GM19328 (cell line): ENCODE measurements around the gene GABRB1.
"Not testable (repeated sequence)": the region's sequence is repeated elsewhere in the genome, so short reads cannot be mapped to it uniquely, and the experiment has no call there.

Experiments
- ATAC-seq: cut with Tn5 transposase; IDR thresholded peaks from one replicate; pipeline ENCODE4 v1.9.1; 2021; ENCODE audit warnings: mild to moderate bottlenecking, moderate library complexity; ENCODE audit not compliant: unreplicated experiment

The GABRB1 gene

GRCh38 chr4:47275595-47275994 lies 244.2 kb downstream of the GABRB1 start:
- ATAC-seq = no peak

DNA sequence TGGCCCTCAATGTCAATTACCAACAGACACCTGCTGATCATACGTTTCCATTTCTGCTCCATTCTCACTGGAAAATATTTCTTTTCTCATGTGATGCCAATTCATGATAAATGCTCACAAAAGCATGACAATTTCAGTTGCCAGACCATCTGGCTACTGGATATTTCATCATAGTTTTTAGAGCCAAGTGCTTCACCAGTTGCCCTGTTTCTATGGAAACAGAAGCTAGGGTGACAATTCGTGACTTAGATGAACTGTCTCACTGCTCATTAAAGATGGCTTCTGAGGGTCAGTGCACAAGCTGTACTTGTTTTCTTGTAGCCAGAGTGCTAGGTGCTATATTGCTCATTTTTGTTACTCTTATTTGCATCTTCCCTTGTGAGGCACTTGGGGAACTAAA lies 247.3 kb downstream of the GABRB1 start:
- ATAC-seq = no peak

DNA sequence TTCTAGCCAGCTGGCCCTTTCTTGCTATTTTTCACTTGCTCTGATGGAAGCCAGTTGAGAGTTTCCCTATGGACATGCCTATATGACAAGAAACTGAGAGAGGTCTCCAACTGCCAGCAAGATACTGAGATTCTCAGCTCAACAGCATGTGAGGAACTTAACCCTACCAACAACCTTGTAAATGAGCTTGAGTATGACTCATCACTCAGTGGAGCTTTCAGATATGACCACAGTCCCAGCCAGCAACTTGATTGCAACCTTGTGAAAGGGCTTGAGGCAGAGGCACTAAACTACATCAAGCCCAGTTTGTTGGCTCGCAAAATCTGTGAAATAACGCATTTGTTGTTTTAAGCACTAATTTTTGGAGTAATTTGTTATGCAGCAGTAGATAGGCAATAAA lies 256.4 kb downstream of the GABRB1 start:
- ATAC-seq = peak; percentile 58

DNA sequence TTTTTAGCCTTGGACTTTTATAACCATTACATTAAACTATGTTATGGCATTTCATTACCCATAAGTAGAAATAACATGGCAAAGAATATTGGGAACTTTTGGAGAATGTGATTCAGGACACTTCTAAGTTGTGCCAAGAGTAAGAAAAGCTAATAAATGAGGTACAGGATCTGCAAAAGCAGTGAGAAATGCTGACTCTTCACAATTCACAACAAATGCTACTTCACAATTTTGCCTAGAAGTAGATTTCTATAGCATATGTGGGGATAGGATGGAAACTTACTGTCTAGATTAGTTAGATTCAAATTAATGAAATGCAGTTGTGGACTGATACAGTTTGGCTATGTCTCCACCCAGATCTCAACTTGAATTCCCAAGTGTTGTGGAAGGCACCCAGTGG lies 258.4 kb downstream of the GABRB1 start:
- no peak for ATAC-seq

DNA sequence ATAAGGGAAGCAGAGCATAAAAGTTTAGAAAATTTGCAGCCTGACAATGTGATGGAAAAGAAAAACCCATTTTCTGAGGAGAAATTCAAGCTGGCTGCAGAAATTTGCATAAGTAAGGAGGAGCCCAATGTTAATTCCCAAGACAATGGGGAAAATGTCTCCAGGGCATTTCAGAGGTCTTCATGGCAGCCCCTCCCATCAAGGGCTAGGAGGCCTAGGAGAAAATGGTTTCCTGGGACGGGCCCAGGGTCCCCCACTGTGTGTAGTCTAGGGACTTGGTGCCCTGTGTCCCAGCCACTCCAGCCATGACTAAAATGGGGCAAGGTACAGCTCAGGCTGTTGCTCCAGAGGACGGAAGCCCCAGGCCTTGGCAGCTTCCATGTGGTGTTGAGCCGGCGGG lies 259.5 kb downstream of the GABRB1 start:
- ATAC-seq = not testable (repeated sequence)

DNA sequence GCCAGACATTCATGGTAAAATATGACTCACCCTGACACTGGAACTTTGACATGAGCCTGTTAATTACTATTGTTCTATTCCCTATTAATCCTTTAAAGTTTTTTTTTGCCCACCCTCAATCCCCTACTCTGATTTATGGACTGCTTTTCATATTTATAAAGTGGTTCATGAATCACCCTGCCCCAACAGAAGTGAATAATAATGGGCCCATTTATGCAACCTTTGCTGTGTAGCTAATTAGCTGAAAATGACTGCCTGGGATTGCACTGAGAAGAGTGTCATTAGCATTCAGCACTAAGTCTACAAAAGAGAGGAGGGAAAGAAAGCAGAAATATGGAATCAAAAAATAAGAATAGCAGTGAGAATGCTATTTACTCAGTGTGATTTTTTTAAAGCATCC lies 277.8 kb downstream of the GABRB1 start:
- no peak for ATAC-seq

- ATAC-seq = no peak
Observed at GRCh38 chr4:47312170-47312569, 280.8 kb downstream of the GABRB1 start.

DNA sequence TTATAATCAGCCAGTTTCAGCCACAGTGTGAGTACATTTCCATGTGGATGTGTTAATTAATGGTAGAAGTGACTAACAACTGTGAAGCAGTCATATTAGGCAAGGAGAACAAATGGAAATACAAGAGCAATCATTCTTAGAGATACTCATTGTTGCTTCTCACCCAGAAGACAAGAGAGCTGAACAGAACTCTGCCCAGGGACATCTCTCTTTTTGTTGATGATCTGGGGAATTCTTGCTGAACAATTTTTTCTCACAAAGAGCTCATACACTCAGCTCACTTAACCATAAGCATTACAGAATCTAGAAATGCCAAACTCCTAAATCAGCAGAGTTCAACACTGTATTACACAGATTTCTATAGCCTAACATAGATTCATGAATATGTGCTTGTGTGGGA lies 282.0 kb downstream of the GABRB1 start:
- no peak for ATAC-seq

DNA sequence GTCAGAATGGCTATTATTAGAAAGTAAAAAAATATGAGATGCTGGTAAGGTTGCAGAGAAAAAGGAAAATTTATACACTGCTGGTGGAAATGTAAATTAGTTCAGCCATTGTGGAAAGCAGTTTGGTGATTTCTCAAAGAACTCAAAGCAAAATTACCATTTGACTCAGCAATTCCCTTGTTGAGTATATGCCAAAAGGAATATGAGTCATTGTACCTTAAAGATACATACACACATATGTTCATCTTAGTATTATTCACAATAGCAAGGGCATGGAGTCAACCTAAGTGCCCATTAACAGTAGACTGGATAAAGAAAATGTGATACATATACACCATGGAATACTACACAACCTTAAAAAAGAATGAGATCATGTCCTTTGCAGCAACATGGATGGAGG lies 284.0 kb downstream of the GABRB1 start:
- no peak for ATAC-seq

GRCh38 chr4:47326025-47326424 lies 294.7 kb downstream of the GABRB1 start:
- ATAC-seq = no peak

- no peak for ATAC-seq
Observed at GRCh38 chr4:47330866-47331265, 299.5 kb downstream of the GABRB1 start.

DNA sequence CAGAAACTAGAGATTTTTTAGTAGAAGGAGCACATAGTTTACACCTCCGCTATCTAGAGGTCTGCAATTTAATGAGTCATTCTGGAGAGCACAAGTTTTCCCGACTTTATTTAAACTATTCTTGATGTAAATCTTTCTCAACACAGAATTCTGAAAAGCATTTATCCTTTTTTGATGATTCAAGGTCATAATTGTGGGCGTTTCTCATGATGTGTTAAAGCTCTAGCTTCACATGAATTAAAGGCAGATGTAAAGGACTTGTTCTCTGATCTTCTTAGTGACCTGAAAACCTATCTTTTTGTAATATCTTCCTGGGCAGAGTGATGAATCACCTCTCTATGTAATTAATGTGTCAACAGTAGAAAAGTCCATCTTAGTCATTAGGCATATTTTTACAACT lies 303.3 kb downstream of the GABRB1 start:
- ATAC-seq = no peak

DNA sequence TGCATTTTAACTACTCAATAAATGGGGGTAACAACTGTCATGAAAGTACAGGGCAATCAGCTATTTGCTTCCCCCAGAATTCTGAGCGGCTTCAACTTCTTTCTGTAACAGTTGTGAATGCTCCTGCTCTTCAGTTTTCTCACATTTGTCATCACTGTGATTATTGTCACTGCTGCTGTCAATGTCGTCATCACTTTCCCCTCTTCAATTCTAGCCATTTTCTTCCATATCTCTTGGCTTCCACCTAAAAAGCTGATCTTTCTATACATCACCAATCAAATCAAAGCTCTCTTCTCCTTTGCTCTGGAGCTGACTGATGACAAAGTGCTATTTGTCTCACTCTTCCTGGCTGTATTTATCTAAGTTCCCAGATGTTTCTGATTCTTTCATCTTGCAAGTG lies 306.5 kb downstream of the GABRB1 start:
- ATAC-seq = no peak

DNA sequence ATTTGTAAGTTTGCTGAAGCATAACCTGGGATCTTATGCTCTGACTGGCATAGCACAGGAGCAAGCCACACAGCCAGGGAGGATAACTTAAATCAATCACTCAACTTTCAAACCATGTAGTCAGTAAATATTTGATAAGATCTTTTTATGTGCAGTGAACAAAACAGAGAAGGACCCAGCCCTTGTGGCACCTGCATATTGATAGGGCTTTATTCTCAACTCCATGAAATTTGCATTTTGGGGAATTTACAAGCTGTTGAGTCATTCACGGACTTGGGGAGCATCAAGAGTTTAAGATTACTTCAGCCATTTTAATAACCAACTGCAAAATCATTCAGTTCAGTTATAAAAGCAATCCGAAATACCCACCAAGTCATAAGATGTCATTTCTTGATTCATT lies 309.5 kb downstream of the GABRB1 start:
- no peak for ATAC-seq

DNA sequence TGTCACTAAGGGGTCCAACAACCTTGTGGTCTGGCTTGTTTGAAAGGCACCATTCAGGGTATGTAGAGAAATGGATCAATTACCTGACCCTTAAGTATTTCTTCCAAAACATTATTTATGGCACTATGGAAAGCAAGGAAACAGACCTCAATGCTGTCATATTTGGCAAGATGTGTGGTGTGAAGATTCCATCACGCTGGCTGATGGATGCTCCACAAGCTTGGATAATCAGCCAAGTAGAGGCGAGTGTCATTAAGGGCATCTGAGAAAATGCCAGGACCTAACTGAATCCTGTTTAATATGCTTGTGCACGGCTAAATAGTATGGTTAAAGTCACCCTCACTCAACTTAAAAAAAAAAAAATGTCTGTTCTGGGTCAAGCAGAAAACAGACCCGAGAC lies 311.4 kb downstream of the GABRB1 start:
- ATAC-seq = no peak

DNA sequence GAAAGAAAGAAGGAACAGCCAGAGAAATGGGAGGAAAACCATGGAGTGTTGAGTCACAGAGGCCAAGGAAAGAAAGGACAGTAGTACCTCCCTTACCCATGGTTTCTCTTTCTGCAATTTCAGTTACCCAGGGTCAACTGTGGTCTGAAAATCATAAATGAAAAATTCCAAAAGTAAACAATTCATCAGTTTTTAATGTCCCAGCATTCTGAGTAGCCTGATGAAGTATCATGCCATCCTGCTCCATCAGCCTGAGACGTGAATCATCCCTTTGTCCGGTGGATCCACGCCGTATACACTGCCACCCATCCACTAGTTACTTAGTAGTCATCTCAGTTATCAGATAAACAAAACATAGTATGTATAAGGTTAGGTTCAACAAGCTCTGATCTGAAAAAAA lies 318.0 kb downstream of the GABRB1 start:
- no peak for ATAC-seq

DNA sequence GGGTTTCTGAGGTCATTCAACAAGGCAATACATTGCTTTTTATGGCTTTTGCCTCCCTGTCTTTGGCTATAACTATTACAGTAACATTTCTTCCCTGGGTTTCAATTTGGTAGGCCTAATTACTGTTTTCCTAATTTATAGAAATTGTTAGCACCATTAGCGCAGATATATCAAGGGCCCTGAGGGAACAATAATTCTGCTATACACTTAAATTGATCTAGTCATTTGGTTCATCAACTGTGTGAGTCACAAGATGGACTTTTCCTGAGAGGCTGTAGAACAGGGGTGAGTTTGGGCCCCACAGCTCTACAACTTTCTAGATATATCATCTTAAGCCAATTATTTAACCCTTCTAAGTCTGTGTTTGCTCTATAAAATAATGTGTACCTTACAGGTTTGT lies 324.2 kb downstream of the GABRB1 start:
- ATAC-seq = no peak

- ATAC-seq = no peak
Observed at GRCh38 chr4:47359891-47360290, 328.5 kb downstream of the GABRB1 start.

- no peak for ATAC-seq
Observed at GRCh38 chr4:47367761-47368160, 336.4 kb downstream of the GABRB1 start.

DNA sequence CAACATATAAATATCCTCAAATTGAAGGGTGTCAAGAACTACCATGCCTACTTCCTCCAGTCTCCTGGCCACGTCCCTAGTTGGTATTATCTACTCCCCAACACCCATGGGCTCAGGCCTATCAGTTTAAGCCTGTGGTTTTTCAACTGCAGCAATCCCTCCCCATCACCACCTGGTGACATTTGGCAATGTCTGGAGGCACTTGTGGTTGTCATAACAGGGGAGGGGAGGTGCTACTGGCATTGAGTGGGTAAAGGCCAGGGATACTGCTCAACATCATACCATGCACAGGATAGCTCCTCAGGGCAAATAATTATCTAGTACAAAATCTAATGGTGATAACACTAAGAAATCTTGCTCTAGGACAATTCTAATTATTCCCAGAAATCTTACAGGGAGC lies 336.8 kb downstream of the GABRB1 start:
- no peak for ATAC-seq

GRCh38 chr4:47372561-47372960 lies 341.2 kb downstream of the GABRB1 start:
- ATAC-seq = no peak

DNA sequence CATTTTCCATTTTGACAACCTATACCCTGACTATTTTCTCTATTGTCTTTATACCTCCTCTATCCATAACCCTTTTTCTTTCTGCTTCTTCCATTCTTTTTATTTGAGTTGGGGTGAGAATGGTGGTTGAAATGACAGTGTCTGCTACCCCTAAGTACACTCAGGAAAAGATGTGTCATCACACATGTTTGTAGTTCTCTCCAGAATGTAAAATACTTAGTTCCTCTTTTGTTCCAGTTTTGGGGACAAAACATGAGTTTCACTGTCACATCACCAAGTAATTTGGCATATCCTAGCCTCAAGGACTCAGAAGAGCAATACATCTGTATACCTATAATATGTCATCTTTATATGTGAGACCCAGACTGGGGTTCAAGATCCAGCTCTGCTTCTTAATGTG lies 341.8 kb downstream of the GABRB1 start:
- no peak for ATAC-seq

- no peak for ATAC-seq
Observed at GRCh38 chr4:47373709-47374108, 342.3 kb downstream of the GABRB1 start.

GRCh38 chr4:47374477-47374876 lies 343.1 kb downstream of the GABRB1 start:
- no peak for ATAC-seq
